ENCODE data around the gene TMBIM6. TPM values are rescaled to one million over a fixed set of nuclear protein-coding genes. Genes with fewer than 3 reads are reported as not detected.
"Not testable (repeated sequence)": the region's sequence is repeated elsewhere in the genome, so short reads cannot be mapped to it uniquely, and the experiment has no call there.

TMBIM6 gene
- total RNA-seq, 1 donor from 2014 or later, result 452 TPM

DNA sequence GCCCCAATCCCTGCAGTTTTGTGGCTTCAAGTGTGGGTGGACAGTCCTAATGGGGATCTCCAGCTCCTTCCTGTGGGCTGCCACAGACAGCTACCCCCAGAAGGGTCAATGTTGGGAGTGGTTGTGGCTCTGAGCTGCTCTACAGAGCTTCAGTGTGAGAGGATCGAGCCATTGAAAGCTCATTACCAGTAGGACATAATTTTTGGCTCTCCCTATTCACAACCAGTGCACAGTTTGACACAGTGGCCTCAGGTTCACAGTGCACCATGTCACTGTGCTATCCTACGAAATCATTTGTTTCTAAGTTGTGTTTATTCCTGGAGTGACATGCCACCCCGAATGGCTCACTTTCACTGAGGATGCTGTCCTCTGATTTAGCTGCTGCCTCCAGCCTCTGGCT, 22.8 kb downstream of the TMBIM6 start:
- no peak overlapping the region for H3K4me2 ChIP-seq (ENCODE audit: low read length)
- no peaks in the 10 kb centered on the region for H3K9me3 ChIP-seq (ENCODE audit: insufficient read depth, low read depth, low read length)
- Mint-ChIP-seq H3K4me1 (ENCODE audit: low read depth, unreplicated experiment) (peaks cover 5% of the 10 kb centered on the region), H3K27me3 (ENCODE audit: low read depth, unreplicated experiment) (no peaks in the 10 kb centered on the region), H3K4me3 (ENCODE audit: unreplicated experiment) (no peak overlapping the region), H3K27ac (ENCODE audit: unreplicated experiment) (no peak overlapping the region), H3K9me3 (ENCODE audit: unreplicated experiment) (no peaks in the 10 kb centered on the region), H3K36me3 (ENCODE audit: low read depth, unreplicated experiment) (peaks cover 32% of the 10 kb centered on the region)
- TF ChIP-seq, protein P1, sequence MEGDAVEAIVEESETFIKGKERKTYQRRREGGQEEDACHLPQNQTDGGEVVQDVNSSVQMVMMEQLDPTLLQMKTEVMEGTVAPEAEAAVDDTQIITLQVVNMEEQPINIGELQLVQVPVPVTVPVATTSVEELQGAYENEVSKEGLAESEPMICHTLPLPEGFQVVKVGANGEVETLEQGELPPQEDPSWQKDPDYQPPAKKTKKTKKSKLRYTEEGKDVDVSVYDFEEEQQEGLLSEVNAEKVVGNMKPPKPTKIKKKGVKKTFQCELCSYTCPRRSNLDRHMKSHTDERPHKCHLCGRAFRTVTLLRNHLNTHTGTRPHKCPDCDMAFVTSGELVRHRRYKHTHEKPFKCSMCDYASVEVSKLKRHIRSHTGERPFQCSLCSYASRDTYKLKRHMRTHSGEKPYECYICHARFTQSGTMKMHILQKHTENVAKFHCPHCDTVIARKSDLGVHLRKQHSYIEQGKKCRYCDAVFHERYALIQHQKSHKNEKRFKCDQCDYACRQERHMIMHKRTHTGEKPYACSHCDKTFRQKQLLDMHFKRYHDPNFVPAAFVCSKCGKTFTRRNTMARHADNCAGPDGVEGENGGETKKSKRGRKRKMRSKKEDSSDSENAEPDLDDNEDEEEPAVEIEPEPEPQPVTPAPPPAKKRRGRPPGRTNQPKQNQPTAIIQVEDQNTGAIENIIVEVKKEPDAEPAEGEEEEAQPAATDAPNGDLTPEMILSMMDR (IDR thresholded peaks at IDR 0.05; ENCODE audit: insufficient read depth, low read depth, low read length), result no peak
- no peak for TF ChIP-seq EZH2 (IDR thresholded peaks at IDR 0.05; ENCODE audit: insufficient read depth, low read length)
- H3K27ac ChIP-seq (ENCODE audit: low read depth, low read length), result no peak overlapping the region
- H3K79me2 ChIP-seq (ENCODE audit: insufficient read depth, low read length), result peaks cover 1% of the 10 kb centered on the region
- no peak for FAIRE-seq
- peaks cover 49% of the 10 kb centered on the region for H3K36me3 ChIP-seq (ENCODE audit: insufficient read depth, low read length)
- H3K9ac ChIP-seq (ENCODE audit: low read length), result no peak overlapping the region
- H3K4me1 ChIP-seq (ENCODE audit: insufficient read depth, low read length), result no peaks in the 10 kb centered on the region
- no peak for DNase-seq (ENCODE audit: low read depth)
- H3K4me3 ChIP-seq (ENCODE audit: insufficient read depth, low read depth, low read length), result no peak overlapping the region
- H3K27me3 ChIP-seq (ENCODE audit: insufficient read depth, low read length), result no peaks in the 10 kb centered on the region
- peaks cover 45% of the 10 kb centered on the region for H4K20me1 ChIP-seq (ENCODE audit: insufficient read depth, low read length)
- H2AFZ ChIP-seq (ENCODE audit: low read depth, low read length), result no peak overlapping the region

GRCh38 chr12:49766115-49766455, 24.7 kb downstream of the TMBIM6 start:
- no peaks in the 10 kb centered on the region for H3K9me3 ChIP-seq (ENCODE audit: insufficient read depth, low read depth, low read length)
- H3K27me3 ChIP-seq (ENCODE audit: insufficient read depth, low read length), result no peaks in the 10 kb centered on the region
- FAIRE-seq (no peak), DNase-seq (ENCODE audit: low read depth) (no peak)
- H3K9ac ChIP-seq (ENCODE audit: low read length), result no peak overlapping the region
- no peak overlapping the region for H3K4me2 ChIP-seq (ENCODE audit: low read length)
- no peak overlapping the region for H3K4me3 Mint-ChIP-seq (ENCODE audit: unreplicated experiment)
- peaks cover 39% of the 10 kb centered on the region for H3K36me3 ChIP-seq (ENCODE audit: insufficient read depth, low read length)
- H3K9me3 Mint-ChIP-seq (ENCODE audit: unreplicated experiment), result no peaks in the 10 kb centered on the region
- no peaks in the 10 kb centered on the region for H3K79me2 ChIP-seq (ENCODE audit: insufficient read depth, low read length)
- H3K4me1 ChIP-seq (ENCODE audit: insufficient read depth, low read length), result no peaks in the 10 kb centered on the region
- TF ChIP-seq, protein P1 (IDR thresholded peaks at IDR 0.05; ENCODE audit: insufficient read depth, low read depth, low read length), result no peak
- TF ChIP-seq EZH2 (IDR thresholded peaks at IDR 0.05; ENCODE audit: insufficient read depth, low read length), result no peak
- peaks cover 33% of the 10 kb centered on the region for H4K20me1 ChIP-seq (ENCODE audit: insufficient read depth, low read length)
- H3K36me3 Mint-ChIP-seq (ENCODE audit: low read depth, unreplicated experiment), result peaks cover 32% of the 10 kb centered on the region
- peaks cover 5% of the 10 kb centered on the region for H3K4me1 Mint-ChIP-seq (ENCODE audit: low read depth, unreplicated experiment)
- no peaks in the 10 kb centered on the region for H3K27me3 Mint-ChIP-seq (ENCODE audit: low read depth, unreplicated experiment)
- H3K27ac Mint-ChIP-seq (ENCODE audit: unreplicated experiment), result peak overlapping the region; percentile 75
- no peak overlapping the region for H3K4me3 ChIP-seq (ENCODE audit: insufficient read depth, low read depth, low read length)
- no peak overlapping the region for H2AFZ ChIP-seq (ENCODE audit: low read depth, low read length)
- no peak overlapping the region for H3K27ac ChIP-seq (ENCODE audit: low read depth, low read length)

GRCh38 chr12:49767333-49767732, 26.0 kb downstream of the TMBIM6 start:
- H3K4me3 Mint-ChIP-seq (ENCODE audit: unreplicated experiment), result no peak overlapping the region
- FAIRE-seq, result no peak
- Histone ChIP-seq H3K9me3 (ENCODE audit: insufficient read depth, low read depth, low read length) (no peaks in the 10 kb centered on the region), H3K9ac (ENCODE audit: low read length) (no peak overlapping the region), H3K79me2 (ENCODE audit: insufficient read depth, low read length) (no peaks in the 10 kb centered on the region), H3K27me3 (ENCODE audit: insufficient read depth, low read length) (no peaks in the 10 kb centered on the region), H3K36me3 (ENCODE audit: insufficient read depth, low read length) (peaks cover 26% of the 10 kb centered on the region), H3K4me2 (ENCODE audit: low read length) (no peak overlapping the region), H3K4me1 (ENCODE audit: insufficient read depth, low read length) (no peaks in the 10 kb centered on the region), H4K20me1 (ENCODE audit: insufficient read depth, low read length) (peaks cover 21% of the 10 kb centered on the region), H2AFZ (ENCODE audit: low read depth, low read length) (no peak overlapping the region), H3K27ac (ENCODE audit: low read depth, low read length) (no peak overlapping the region), H3K4me3 (ENCODE audit: insufficient read depth, low read depth, low read length) (no peak overlapping the region)
- no peaks in the 10 kb centered on the region for H3K9me3 Mint-ChIP-seq (ENCODE audit: unreplicated experiment)
- peaks cover 5% of the 10 kb centered on the region for H3K4me1 Mint-ChIP-seq (ENCODE audit: low read depth, unreplicated experiment)
- no peak overlapping the region for H3K27ac Mint-ChIP-seq (ENCODE audit: unreplicated experiment)
- H3K36me3 Mint-ChIP-seq (ENCODE audit: low read depth, unreplicated experiment), result peaks cover 22% of the 10 kb centered on the region
- no peak for TF ChIP-seq EZH2 (IDR thresholded peaks at IDR 0.05; ENCODE audit: insufficient read depth, low read length)
- TF ChIP-seq, protein P1 (IDR thresholded peaks at IDR 0.05; ENCODE audit: insufficient read depth, low read depth, low read length), result no peak
- no peaks in the 10 kb centered on the region for H3K27me3 Mint-ChIP-seq (ENCODE audit: low read depth, unreplicated experiment)
- no peak for DNase-seq (ENCODE audit: low read depth)

DNA sequence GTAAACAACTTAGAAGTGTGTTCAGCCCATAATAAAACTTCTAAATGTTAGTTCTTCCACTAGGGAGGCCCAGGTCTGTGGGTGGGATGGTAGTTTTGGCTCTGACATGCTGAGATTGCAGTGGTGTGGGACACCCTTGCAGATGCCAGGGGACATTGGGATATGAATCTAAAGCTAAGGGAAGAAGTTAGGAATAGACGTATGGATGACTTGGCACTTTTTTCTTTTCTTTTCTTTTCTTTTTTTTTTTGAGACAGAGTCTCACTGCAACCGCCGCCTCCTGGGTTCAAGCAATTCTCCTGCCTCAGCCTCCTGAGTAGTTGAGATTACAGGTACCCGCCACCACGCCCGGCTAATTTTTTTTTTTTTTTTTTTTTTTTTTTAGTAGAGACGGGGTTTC, 31.7 kb downstream of the TMBIM6 start:
- H3K4me2 ChIP-seq (ENCODE audit: low read length); H3K36me3 ChIP-seq (ENCODE audit: insufficient read depth, low read length); H3K27me3 ChIP-seq (ENCODE audit: insufficient read depth, low read length); H3K27ac Mint-ChIP-seq (ENCODE audit: unreplicated experiment); H3K4me3 Mint-ChIP-seq (ENCODE audit: unreplicated experiment); H3K27ac ChIP-seq (ENCODE audit: low read depth, low read length); H3K4me3 ChIP-seq (ENCODE audit: insufficient read depth, low read depth, low read length); FAIRE-seq; H3K4me1 ChIP-seq (ENCODE audit: insufficient read depth, low read length); H3K9ac ChIP-seq (ENCODE audit: low read length); DNase-seq (ENCODE audit: low read depth); H3K27me3 Mint-ChIP-seq (ENCODE audit: low read depth, unreplicated experiment); H3K79me2 ChIP-seq (ENCODE audit: insufficient read depth, low read length); H3K9me3 ChIP-seq (ENCODE audit: insufficient read depth, low read depth, low read length); H3K4me1 Mint-ChIP-seq (ENCODE audit: low read depth, unreplicated experiment); H3K9me3 Mint-ChIP-seq (ENCODE audit: unreplicated experiment); H3K36me3 Mint-ChIP-seq (ENCODE audit: low read depth, unreplicated experiment); H4K20me1 ChIP-seq (ENCODE audit: insufficient read depth, low read length): not testable (repeated sequence)
- H2AFZ ChIP-seq (ENCODE audit: low read depth, low read length), result peak overlapping the region; percentile 26
